Naive thymus-derived CD8-positive, alpha-beta T cell (primary cell): Measurements from ENCODE around the gene RTKN2. TPM values are rescaled to one million over a fixed set of nuclear protein-coding genes. Genes with fewer than 3 reads are reported as not detected.

Source experiments
- ATAC-seq, 2 donors: fragments of 150-1000 bp; cut with Tn5 transposase in 1 of 2; sonication (Bioruptor Pico), chemical (Tn5 transposase) in 1 of 2; 1 replicate in 1 of 2; 2 replicates in 1 of 2; pipeline ENCODE4 v1.10.0; 2021; ENCODE audit warnings: mild to moderate bottlenecking in 2 of 2, moderate library complexity in 2 of 2
- POLR2A ChIA-PET: fragments of 350-600 bp; sonication (Branson Sonifier 250); formaldehyde crosslinking; loops from one replicate; lab custom pipeline; 2021; ENCODE audit warnings: antibody characterized with exemption; lab: Charles Lee
- DNase-seq, 10 donors: peaks; one replicate each; pipeline versions ENCODE4 v3.0.0 to v3.0.0-alpha.2; 2020 to 2022
- H3K27ac Mint-ChIP-seq, 10 donors: one replicate each; pipeline ENCODE4 v1.8.0; 2020 to 2022; ENCODE audit warnings: mild to moderate bottlenecking in 10 of 10, mixed read lengths in 10 of 10, moderate library complexity in 4 of 10, inconsistent platforms in 1 of 10
- H3K27me3 Mint-ChIP-seq, 5 donors: one replicate each; pipeline ENCODE4 v1.8.0; 2021 to 2022; ENCODE audit warnings: mixed read lengths in 5 of 5
- H3K36me3 Mint-ChIP-seq, 3 donors: one replicate each; pipeline ENCODE4 v1.8.0; 2020 to 2022; ENCODE audit warnings: mixed read lengths in 3 of 3, mild to moderate bottlenecking in 2 of 3, inconsistent platforms in 1 of 3
- H3K4me1 Mint-ChIP-seq, 4 donors: one replicate each; pipeline ENCODE4 v1.8.0; 2021 to 2022; ENCODE audit warnings: mixed read lengths in 4 of 4
- H3K4me3 Mint-ChIP-seq, 10 donors: one replicate each; pipeline ENCODE4 v1.8.0; 2020 to 2022; ENCODE audit warnings: mild to moderate bottlenecking in 10 of 10, mixed read lengths in 10 of 10, moderate library complexity in 6 of 10, inconsistent platforms in 1 of 10
- H3K9me3 Mint-ChIP-seq, 9 donors: one replicate each; pipeline ENCODE4 v1.8.0; 2020 to 2022; ENCODE audit warnings: mixed read lengths in 9 of 9, mild to moderate bottlenecking in 3 of 9, inconsistent platforms in 1 of 9, moderate library complexity in 1 of 9
- polyA plus RNA-seq, 3 donors: library from polyadenylated mRNA; unstranded; fragments of 300-500 nt; fragmentation: Illumina TruSeq; gene quantifications; one replicate each; pipeline ENCODE4 v1.2.3, GENCODE V29; 2021
- total RNA-seq, 8 experiments: library from RNA in 2 of 8; stranded (reverse) in 2 of 8; gene quantifications; one replicate each; pipeline ENCODE4 v1.2.3 and lab custom pipeline; 2021 to 2026

The RTKN2 gene
- total and polyA plus RNA-seq, 5 experiments from 2014 or later: 0.08 to 0.44 (median 0.28) TPM

DNA sequence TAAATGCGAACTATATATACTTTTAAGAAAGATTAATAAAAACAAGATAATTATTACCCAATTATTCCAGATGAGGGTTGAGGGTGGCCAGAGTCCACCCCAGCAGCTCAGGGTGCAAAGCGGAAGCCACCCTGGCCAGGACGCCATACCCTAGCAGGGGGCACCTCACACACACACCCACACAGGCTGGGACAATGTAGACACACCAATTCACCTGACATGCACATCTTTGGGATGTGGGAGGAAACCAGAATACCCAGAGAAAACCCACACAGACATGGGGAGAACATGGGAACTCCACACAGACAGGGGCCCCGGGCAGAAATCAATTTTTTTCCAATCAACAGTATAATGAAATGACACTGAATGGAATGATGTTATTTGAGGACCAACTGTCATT lies 86.0 kb downstream of the RTKN2 start:
- Mint-ChIP-seq H3K27me3 (no peaks in the 10 kb centered on the region), H3K27ac (peak overlapping the region; percentile 34 to 96 (median 82)), H3K4me1 (peaks cover 30 to 81% (median 77%) of the 10 kb centered on the region in 4 donors), H3K36me3 (peaks cover 0 to 7% (median 0%) of the 10 kb centered on the region in 3 donors), H3K9me3 (peaks cover 0 to 12% (median 2%) of the 10 kb centered on the region in 9 donors), H3K4me3 (peak overlapping the region in 3 of 10 donors; percentile 10 to 28 (median 19))
- ATAC-seq (no peak), DNase-seq (no peak)
- POLR2A ChIA-PET: no interaction called here

- Mint-ChIP-seq H3K4me1 (peaks cover 28 to 80% (median 77%) of the 10 kb centered on the region in 4 donors), H3K27me3 (no peaks in the 10 kb centered on the region), H3K4me3 (peak overlapping the region in 8 of 10 donors; percentile 6 to 46 (median 11)), H3K36me3 (peaks cover 0 to 7% (median 0%) of the 10 kb centered on the region in 3 donors), H3K27ac (peak overlapping the region; percentile 45 to 96 (median 82)), H3K9me3 (peaks cover 0 to 12% (median 2%) of the 10 kb centered on the region in 9 donors)
- ATAC-seq (no peak), DNase-seq (no peak)
- POLR2A ChIA-PET: no interaction called here
Observed at GRCh38 chr10:62182171-62182570, 86.5 kb downstream of the RTKN2 start.

- ATAC-seq: no peak
- Mint-ChIP-seq H3K4me1 (peaks cover 23 to 75% (median 70%) of the 10 kb centered on the region in 4 donors), H3K27me3 (no peaks in the 10 kb centered on the region), H3K36me3 (peaks cover 0 to 7% (median 1%) of the 10 kb centered on the region in 3 donors), H3K9me3 (peaks cover 0 to 15% (median 2%) of the 10 kb centered on the region in 9 donors), H3K27ac (peak overlapping the region in 9 of 10 donors; percentile 29 to 96 (median 82)), H3K4me3 (peak overlapping the region in 3 of 10 donors; percentile 19 to 44 (median 39))
- no peak for DNase-seq
- POLR2A ChIA-PET: no interaction called here
Observed at GRCh38 chr10:62180677-62181076, 88.0 kb downstream of the RTKN2 start.

GRCh38 chr10:62178568-62178967 lies 90.1 kb downstream of the RTKN2 start:
- peak overlapping the region in 3 of 10 donors; percentile 0 to 60 (median 6) for H3K27ac Mint-ChIP-seq
- ATAC-seq (no peak), DNase-seq (no peak)
- no peak overlapping the region for H3K4me3 Mint-ChIP-seq
- peaks cover 0 to 15% (median 2%) of the 10 kb centered on the region in 9 donors for H3K9me3 Mint-ChIP-seq
- peaks cover 18 to 66% (median 58%) of the 10 kb centered on the region in 4 donors for H3K4me1 Mint-ChIP-seq
- peaks cover 0 to 7% (median 1%) of the 10 kb centered on the region in 3 donors for H3K36me3 Mint-ChIP-seq
- no peaks in the 10 kb centered on the region for H3K27me3 Mint-ChIP-seq
- POLR2A ChIA-PET: interaction anchor here (1.4 kb wide), 1 partner anchor 276 kb away, joined by 4 read pairs; no protein-coding TSS in a partner anchor

DNA sequence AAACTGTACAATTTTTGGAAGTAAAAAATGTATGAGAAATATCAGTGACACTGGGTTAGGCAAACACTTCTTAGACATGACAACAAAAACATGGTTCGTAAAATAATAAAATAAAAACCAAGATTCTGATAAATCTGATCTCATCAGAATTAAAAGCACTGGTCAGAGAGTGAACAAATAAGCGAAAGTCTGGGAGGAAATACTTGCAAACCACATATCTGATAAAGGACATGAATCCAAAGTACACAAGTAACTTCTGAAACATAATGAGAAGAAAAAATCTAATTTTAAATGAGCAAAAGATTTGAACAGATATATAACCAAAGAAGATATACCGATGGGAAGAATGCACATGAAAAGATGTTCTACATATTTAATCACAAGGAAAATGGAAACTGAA lies 91.5 kb downstream of the RTKN2 start:
- POLR2A ChIA-PET: interaction anchor here (1.4 kb wide), 1 partner anchor 274 kb away, joined by 4 read pairs; no protein-coding TSS in a partner anchor
- H3K36me3 Mint-ChIP-seq: peaks cover 0 to 17% (median 11%) of the 10 kb centered on the region in 3 donors
- peak overlapping the region in 3 of 10 donors; percentile 16 to 55 (median 27) for H3K27ac Mint-ChIP-seq
- peaks cover 14 to 54% (median 51%) of the 10 kb centered on the region in 4 donors for H3K4me1 Mint-ChIP-seq
- no peaks in the 10 kb centered on the region for H3K27me3 Mint-ChIP-seq
- no peak overlapping the region for H3K4me3 Mint-ChIP-seq
- ATAC-seq: no peak
- peaks cover 4 to 26% (median 13%) of the 10 kb centered on the region in 9 donors for H3K9me3 Mint-ChIP-seq
- no peak for DNase-seq

DNA sequence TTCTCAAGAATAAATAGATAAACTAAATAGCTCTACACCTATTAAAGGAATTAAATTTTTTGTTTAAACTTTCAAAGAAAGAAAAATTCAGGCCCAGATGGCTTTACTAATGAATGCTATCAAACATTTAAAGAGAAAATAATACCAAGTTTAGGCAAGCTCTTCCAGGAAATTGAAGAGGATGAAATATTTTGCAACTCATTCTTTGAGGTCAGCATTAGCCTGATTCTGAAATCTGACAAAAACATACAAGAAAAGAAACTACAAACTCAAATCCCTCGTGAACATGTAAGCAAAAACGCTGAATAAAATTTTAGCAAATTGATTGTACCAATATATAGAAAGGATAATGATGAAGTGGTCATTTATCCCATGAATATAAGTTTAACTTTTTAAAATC lies 93.4 kb downstream of the RTKN2 start:
- Mint-ChIP-seq H3K36me3 (peaks cover 0 to 13% (median 12%) of the 10 kb centered on the region in 3 donors), H3K27me3 (no peaks in the 10 kb centered on the region), H3K4me3 (peak overlapping the region in 1 of 10 donors; percentile 32), H3K4me1 (peaks cover 4 to 49% (median 33%) of the 10 kb centered on the region in 4 donors), H3K9me3 (peaks cover 4 to 24% (median 13%) of the 10 kb centered on the region in 9 donors), H3K27ac (no peak overlapping the region)
- no peak for ATAC-seq
- no peak for DNase-seq
- POLR2A ChIA-PET: no interaction called here

GRCh38 chr10:62172465-62172864 lies 96.2 kb downstream of the RTKN2 start:
- Mint-ChIP-seq H3K27ac (no peak overlapping the region), H3K9me3 (peaks cover 4 to 18% (median 11%) of the 10 kb centered on the region in 9 donors), H3K4me1 (peaks cover 2 to 38% (median 16%) of the 10 kb centered on the region in 4 donors), H3K27me3 (no peaks in the 10 kb centered on the region), H3K36me3 (peaks cover 0 to 13% (median 12%) of the 10 kb centered on the region in 3 donors), H3K4me3 (no peak overlapping the region)
- POLR2A ChIA-PET: no interaction called here
- ATAC-seq: no peak
- no peak for DNase-seq

- no peak overlapping the region for H3K4me3 Mint-ChIP-seq
Observed at GRCh38 chr10:62171791-62172190, 96.9 kb downstream of the RTKN2 start.

GRCh38 chr10:62170732-62171131 lies 97.9 kb downstream of the RTKN2 start:
- peaks cover 0 to 12% (median 12%) of the 10 kb centered on the region in 3 donors for H3K36me3 Mint-ChIP-seq
- H3K9me3 Mint-ChIP-seq: peaks cover 4 to 18% (median 11%) of the 10 kb centered on the region in 9 donors
- H3K4me3 Mint-ChIP-seq: no peak overlapping the region
- no peak for DNase-seq
- no peak for ATAC-seq
- POLR2A ChIA-PET: no interaction called here
- H3K4me1 Mint-ChIP-seq: peaks cover 2 to 42% (median 9%) of the 10 kb centered on the region in 4 donors
- H3K27me3 Mint-ChIP-seq: no peaks in the 10 kb centered on the region
- no peak overlapping the region for H3K27ac Mint-ChIP-seq

More at GRCh38 chr10:62171791-62172190, 96.9 kb downstream of the RTKN2 start:
- no peak overlapping the region for H3K27ac Mint-ChIP-seq
- peaks cover 2 to 37% (median 11%) of the 10 kb centered on the region in 4 donors for H3K4me1 Mint-ChIP-seq
- POLR2A ChIA-PET: no interaction called here
- H3K27me3 Mint-ChIP-seq: no peaks in the 10 kb centered on the region
- H3K9me3 Mint-ChIP-seq: peaks cover 4 to 18% (median 11%) of the 10 kb centered on the region in 9 donors
- H3K36me3 Mint-ChIP-seq: peaks cover 0 to 13% (median 12%) of the 10 kb centered on the region in 3 donors
- no peak for ATAC-seq
- DNase-seq: no peak

DNA sequence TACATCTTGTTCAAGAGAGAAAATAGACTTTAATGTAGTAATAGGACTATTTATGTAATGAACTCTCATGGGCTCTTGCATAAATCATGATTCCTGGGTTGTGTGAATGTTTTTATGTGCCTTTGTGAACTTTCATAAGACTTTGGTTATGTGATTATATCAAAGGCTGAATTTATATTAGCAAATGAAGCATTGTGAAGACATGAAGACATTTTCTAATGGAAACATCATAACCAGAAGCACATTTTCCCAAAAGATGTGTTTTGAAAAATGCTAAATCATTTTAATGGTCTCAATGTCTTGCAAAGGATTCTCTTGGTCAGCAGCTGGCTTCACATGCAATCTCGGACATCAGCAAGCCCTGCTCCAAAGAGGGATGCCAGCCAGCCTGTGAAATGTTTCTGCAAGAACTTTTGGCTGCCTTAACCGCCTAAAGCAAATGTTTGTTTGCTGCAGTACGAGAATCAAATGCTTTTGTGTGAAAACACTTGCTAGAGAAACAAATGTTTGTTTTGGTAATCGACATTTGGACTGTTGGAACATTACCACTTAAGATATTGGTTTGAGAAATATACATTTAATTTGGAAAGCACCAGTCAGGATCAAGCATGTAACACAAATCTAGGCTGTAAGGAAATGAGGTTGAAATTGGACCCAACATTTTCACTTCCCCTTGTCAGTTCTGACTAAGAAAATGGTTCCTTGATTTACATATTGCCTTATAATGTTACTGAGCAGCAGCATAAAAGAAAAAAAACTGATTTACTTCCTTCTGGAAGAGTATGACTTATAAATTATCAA lies 102.1 kb downstream of the RTKN2 start:
- POLR2A ChIA-PET: no interaction called here
- peak overlapping the region in 1 of 10 donors; percentile 2 for H3K27ac Mint-ChIP-seq
- ATAC-seq: no peak
- DNase-seq: no peak
- H3K9me3 Mint-ChIP-seq: peaks cover 0 to 1% (median 0%) of the 10 kb centered on the region in 9 donors
- peaks cover 0 to 32% (median 1%) of the 10 kb centered on the region in 4 donors for H3K4me1 Mint-ChIP-seq
- H3K36me3 Mint-ChIP-seq: no peaks in the 10 kb centered on the region
- H3K4me3 Mint-ChIP-seq: no peak overlapping the region
- H3K27me3 Mint-ChIP-seq: no peaks in the 10 kb centered on the region

- POLR2A ChIA-PET: no interaction called here
- peaks cover 2 to 32% (median 4%) of the 10 kb centered on the region in 4 donors for H3K4me1 Mint-ChIP-seq
- H3K4me3 Mint-ChIP-seq: no peak overlapping the region
- no peaks in the 10 kb centered on the region for H3K27me3 Mint-ChIP-seq
- H3K27ac Mint-ChIP-seq: no peak overlapping the region
- ATAC-seq: no peak
- no peak for DNase-seq
- no peaks in the 10 kb centered on the region for H3K36me3 Mint-ChIP-seq
- no peaks in the 10 kb centered on the region for H3K9me3 Mint-ChIP-seq
Observed at GRCh38 chr10:62165803-62166202, 102.8 kb downstream of the RTKN2 start.

- Mint-ChIP-seq H3K27me3 (no peaks in the 10 kb centered on the region), H3K27ac (no peak overlapping the region), H3K4me1 (peaks cover 4 to 33% (median 18%) of the 10 kb centered on the region in 4 donors), H3K9me3 (no peaks in the 10 kb centered on the region), H3K36me3 (no peaks in the 10 kb centered on the region), H3K4me3 (no peak overlapping the region)
- ATAC-seq: no peak
- POLR2A ChIA-PET: no interaction called here
- no peak for DNase-seq
Observed at GRCh38 chr10:62163024-62163423, 105.6 kb downstream of the RTKN2 start.
